ENCODE measurements around the gene KTI12. TPM values are rescaled to one million over a fixed set of nuclear protein-coding genes. Genes with fewer than 3 reads are reported as not detected.

KTI12 gene
- total RNA-seq, 1 donor from 2014 or later: 5.7 TPM

DNA sequence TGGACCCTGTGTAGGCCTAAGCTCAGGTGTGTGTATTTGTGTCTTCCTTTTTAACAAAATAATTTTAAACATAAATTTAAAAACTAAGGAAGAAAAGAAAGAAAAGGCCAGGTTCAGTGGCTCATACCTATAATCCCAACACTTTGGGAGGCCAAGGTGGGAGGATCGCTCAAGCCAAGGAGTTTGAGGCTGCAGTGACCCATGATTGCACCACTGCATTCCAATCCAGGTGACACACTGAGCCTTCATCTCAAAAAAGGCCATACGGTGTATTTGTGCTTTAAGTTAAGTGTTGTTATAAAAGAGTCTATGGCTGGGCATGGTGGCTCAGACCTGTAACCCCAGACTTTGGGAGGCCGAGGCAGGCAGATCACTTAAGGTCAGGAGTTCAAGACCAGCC lies 51.4 kb downstream of the KTI12 start:
- no peak for DNase-seq

Small RNA genes within 50 kb of the gene (small RNA-seq; reads per million reads assigned to genes)
- gene RN7SL290P (ENCODE audit: low replicate concordance): not detected

Other genes starting within 250 kb of the KTI12 start
- 114 TPM for gene NRDC, start 155.1 kb downstream of the KTI12 start, total RNA-seq
- gene RAB3B, start 43.1 kb downstream of the KTI12 start, total RNA-seq: 0.51 TPM
- 16.2 TPM for gene TXNDC12, start 21.4 kb upstream of the KTI12 start, total RNA-seq
- gene BTF3L4, start 22.5 kb upstream of the KTI12 start, total RNA-seq: 64.8 TPM
- 53.3 TPM for gene ZFYVE9, start 108.3 kb upstream of the KTI12 start, total RNA-seq